ENCODE data around the gene FAM171A1.

Gene FAM171A1

GRCh38 chr10:15197276-15197675 lies 173.8 kb downstream of the FAM171A1 start:
- H3K27ac ChIP-seq: no peak overlapping the region
- TF ChIP-seq, protein P1, sequence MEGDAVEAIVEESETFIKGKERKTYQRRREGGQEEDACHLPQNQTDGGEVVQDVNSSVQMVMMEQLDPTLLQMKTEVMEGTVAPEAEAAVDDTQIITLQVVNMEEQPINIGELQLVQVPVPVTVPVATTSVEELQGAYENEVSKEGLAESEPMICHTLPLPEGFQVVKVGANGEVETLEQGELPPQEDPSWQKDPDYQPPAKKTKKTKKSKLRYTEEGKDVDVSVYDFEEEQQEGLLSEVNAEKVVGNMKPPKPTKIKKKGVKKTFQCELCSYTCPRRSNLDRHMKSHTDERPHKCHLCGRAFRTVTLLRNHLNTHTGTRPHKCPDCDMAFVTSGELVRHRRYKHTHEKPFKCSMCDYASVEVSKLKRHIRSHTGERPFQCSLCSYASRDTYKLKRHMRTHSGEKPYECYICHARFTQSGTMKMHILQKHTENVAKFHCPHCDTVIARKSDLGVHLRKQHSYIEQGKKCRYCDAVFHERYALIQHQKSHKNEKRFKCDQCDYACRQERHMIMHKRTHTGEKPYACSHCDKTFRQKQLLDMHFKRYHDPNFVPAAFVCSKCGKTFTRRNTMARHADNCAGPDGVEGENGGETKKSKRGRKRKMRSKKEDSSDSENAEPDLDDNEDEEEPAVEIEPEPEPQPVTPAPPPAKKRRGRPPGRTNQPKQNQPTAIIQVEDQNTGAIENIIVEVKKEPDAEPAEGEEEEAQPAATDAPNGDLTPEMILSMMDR (conservative IDR thresholded peaks at IDR 0.05): no peak
- TF ChIP-seq ZFX (IDR thresholded peaks at IDR 0.05): no peak

- H3K27ac ChIP-seq: no peak overlapping the region
- TF ChIP-seq, protein P1 (conservative IDR thresholded peaks at IDR 0.05): no peak
- no peak for TF ChIP-seq ZFX (IDR thresholded peaks at IDR 0.05)
Measured at GRCh38 chr10:15196021-15196834, 174.9 kb downstream of the FAM171A1 start.

- TF ChIP-seq, protein P1 (conservative IDR thresholded peaks at IDR 0.05): no peak
- no peak for TF ChIP-seq ZFX (IDR thresholded peaks at IDR 0.05)
- no peak overlapping the region for H3K27ac ChIP-seq
Measured at GRCh38 chr10:15189133-15189885, 181.8 kb downstream of the FAM171A1 start.

GRCh38 chr10:15188603-15189002 lies 182.5 kb downstream of the FAM171A1 start:
- no peak overlapping the region for H3K27ac ChIP-seq
- TF ChIP-seq, protein P1 (conservative IDR thresholded peaks at IDR 0.05): no peak
- no peak for TF ChIP-seq ZFX (IDR thresholded peaks at IDR 0.05)

DNA sequence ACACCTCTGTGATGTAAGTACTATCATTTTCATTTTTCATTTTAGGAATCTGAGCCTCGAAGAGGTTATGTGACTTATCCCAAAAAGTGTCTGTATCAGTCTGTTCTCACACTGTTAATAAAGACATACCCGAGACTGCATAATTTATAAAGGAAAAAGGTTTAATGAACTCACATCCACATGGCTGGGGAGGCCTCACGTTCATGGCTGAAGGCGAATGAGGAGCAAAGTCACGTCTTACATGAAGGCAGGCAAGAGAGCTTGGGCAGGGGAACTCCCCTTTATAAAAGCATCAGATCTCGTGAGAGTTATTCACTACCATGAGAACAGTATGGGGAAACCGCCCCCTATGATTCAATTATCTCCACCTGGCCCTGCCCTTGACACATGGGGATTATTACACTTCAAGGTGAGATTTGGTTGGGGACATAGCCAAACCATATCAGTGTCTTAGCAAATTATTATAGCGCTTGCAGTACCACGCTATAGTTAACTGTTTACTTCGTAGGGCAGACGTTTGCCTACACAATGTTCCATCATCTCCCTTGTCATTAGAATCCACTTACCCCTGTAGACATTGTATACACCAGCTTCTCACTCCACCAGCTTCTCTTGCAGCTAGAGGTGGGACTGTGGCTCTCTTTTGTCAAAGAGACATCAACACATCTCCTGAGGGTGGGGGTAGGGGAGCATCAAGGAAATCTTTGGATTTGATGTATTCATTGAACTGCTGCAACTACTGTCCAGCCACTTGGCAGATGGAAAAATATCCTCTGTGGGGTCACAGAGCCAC lies 187.2 kb downstream of the FAM171A1 start:
- H3K27ac ChIP-seq: no peak overlapping the region

DNA sequence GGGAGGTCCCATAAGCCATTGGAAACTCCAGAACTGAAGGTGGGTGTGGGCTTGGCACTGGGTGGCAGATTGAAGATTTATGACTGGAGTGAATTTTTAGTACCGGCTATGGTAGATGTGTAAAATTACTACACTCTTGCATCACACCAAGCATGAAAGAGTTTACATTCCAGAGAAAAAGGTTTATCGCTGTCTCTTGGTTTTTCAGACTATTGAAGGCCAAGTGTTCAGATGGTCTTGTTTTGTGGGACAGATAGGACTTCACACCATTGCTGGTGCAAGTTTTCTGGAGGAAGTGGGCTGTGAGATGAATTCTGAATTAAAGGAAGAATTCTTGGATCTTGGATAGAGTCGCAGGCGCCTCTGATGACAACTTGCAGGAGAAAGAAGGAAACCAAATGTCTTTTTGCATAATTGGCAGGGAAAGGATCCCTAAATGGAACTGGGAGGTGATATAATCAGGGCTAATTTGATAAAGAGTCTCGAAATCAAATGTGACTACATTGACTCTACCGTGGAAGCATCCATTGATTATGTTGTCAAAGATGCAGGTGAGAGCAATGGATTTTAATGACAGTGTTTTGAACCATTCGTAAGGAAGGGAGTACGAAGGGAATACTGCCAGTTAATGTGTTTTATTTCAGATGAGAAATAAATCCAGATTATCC lies 188.4 kb downstream of the FAM171A1 start:
- TF ChIP-seq, protein P1 (conservative IDR thresholded peaks at IDR 0.05): no peak
- no peak for TF ChIP-seq ZFX (IDR thresholded peaks at IDR 0.05)
- H3K27ac ChIP-seq: no peak overlapping the region

More for the DNA sequence above, 187.2 kb downstream of the FAM171A1 start:
- no peak for TF ChIP-seq ZFX (IDR thresholded peaks at IDR 0.05)
- TF ChIP-seq, protein P1 (conservative IDR thresholded peaks at IDR 0.05): no peak

Data from C4-2B (cell line).